GM13977 (cell line): ENCODE results near the gene CD180.

Experiments used
- DNase-seq: peaks from one replicate; pipeline ENCODE4 v3.0.0; 2012; ENCODE audit warnings: low spot score
- CTCF ChIP-seq: IDR thresholded peaks from 2 replicates; pipeline ENCODE4 v1.5.1; 2012; ENCODE audit warnings: mild to moderate bottlenecking, control low read depth; ENCODE audit not compliant: insufficient read depth; ENCODE audit errors: extremely low read depth, missing control alignments
- in situ Hi-C: fragments of 300-500 bp; cut with MboI; formaldehyde crosslinking; loops from one replicate; pipeline ENCODE4 v1.12.0; 2022; ENCODE audit warnings: low sequenced_read_pairs, low pct_unique_long_range_greater_than_20kb, mixed read lengths, inconsistent platforms; ENCODE audit not compliant: unreplicated experiment

Gene CD180

GRCh38 chr5:67129768-67130167, 66.8 kb downstream of the CD180 start:
- TF ChIP-seq CTCF: no peak
- no peak for DNase-seq
- in situ Hi-C loops: no loop called here
